ENCODE data around the gene CATSPER3.

GRCh38 chr5:135028791-135029476, 61.2 kb downstream of the CATSPER3 start:
- TF ChIP-seq CTCF (IDR thresholded peaks at IDR 0.05) (no peak), POLR2A (IDR thresholded peaks at IDR 0.05) (no peak)

All from heart left ventricle (tissue), 13 donors.